ENCODE measurements around the gene KDM5B. TPM values are rescaled to one million over a fixed set of nuclear protein-coding genes. Genes with fewer than 3 reads are reported as not detected.

The KDM5B gene
- 14.8 to 20.7 TPM (median 18.7 TPM) in 5 replicates for total RNA-seq (2022; extraction: Qiagen RNA extraction; ENCODE audit: low read depth)

DNA sequence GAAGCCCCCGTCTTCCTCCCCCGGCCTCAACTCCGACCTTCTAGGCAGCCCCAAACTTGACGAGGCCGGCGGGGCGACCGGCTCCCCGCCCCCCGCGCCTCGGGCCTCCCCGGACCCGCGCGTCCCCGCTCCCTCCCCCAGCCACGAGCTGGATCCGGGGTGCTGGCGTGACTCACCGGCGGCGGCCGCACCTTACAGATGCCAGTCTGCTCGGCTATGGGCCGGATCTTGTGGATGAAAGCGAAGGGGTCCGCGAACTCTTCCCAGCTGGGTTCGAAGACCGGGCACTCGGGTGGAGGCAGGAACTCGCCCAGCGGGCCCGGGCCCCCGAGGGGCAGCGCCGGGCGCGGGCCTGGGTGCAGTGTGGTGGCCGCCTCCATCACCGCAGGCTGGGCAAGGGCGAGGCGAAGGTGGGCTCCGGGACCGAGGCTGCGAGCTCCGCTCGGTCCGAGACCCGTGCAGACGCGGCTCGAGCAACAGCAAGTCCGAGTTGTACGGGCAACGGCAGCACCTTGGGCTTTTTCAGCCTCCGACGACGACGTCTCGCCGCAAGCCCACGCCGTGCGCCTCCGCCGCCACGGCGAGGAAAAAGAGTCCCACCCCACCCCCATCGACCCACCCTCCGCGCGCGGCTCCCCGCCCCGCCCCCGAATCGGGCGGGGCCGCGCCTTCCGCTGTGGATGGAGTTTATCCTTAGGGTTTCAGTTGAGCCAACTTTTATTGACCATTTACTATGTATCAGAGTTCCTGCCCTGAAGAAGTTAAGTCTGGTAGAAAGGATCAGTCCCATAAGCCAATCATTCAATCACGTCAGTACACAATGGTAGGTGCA is at the start of gene KDM5B:
Gene KDM5B, minus strand, starts transcription at position 496 of the 832 bp plus-strand sequence. Its CDS starts 116 bp downstream, at position 380.

DNA sequence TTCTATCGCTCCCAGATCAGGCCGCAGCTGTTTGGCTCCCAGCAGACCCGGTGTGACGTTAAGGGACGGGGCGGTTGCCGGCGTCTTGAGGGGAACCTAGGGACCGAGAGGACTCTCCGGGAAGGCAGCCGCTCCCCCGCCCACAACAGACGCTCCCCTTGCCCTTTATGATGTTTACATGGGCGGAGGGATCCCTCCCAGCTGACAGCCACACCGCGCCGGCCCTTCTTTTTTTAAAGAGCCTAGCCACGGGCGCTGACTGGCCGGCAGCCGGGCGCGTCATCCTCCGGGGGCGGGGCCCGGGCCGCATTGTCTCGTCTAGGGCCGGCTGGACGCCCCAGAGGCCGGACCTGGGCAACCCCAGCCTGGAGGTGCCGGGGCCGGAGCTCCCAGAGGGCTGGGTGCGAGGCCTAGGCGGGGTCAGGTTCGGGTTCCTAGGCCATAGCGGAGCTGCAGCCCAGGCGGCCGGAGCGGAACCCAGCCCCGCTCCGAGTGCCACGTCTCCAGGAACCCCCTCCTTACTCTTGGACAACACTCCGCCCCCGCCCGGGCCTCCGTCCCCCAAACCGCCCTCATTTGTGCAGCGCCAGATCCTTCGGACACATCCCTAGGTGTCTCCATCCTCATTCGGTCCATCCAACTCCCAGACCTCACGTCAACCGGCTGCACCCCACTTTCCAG is 2.5 kb upstream of the KDM5B start, which contains the start of gene PCAT6:
Gene PCAT6, plus strand, starts transcription at position 340 of the 681 bp plus-strand sequence.

DNA sequence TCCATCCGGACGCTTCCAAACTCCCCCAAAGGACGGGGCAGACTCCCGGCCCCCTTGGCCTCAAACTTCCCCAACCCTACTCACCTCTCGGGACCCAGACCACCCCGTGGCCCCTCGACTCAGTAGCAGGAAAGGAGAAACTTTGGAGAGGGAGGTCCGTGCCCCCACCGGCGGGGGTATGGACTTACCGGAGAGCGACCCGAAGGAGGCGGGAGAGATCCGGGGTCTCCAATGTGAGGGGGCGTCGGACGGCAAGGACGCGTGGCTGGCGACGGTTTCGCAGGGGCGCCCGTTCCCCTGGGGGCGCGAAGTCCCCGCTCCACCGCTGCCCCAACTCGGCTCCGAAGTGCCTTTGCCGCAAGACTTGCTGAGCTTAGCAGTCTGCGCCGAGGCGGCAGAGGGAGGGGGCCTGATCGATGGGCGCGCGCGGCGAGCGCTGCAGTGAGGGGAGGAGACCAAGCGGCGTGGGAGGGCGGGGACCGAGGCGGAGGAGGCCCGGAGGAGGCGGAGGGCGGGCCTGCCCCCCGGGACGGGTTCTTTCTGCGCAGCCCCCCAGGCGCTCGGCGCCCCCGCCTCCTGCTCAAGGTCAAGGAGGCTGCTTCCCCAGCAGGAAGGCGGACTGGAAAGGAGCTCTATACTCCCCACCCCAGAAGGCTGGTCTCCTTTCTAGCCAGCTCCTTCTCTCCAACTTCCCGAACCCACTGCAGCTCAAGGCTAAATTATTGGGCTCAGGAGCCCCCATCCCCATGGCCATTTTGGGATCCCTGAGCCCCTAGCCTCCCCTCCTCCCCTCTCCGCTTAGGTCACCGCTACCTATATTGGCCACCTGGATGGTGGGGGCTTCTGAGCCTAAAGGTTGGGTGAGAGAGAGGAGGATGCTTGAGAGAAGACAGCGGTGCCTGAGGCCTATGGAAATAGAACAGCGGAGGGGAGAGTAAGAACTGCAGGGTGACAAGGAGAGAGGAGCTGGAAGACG is 97.9 kb downstream of the KDM5B start, which contains the start of gene SYT2:
Gene SYT2, minus strand, starts transcription at position 385 of the 976 bp plus-strand sequence. CDS start 104,682 bp downstream, outside the sequence.

Other genes starting within 250 kb of the KDM5B start
- 0.01 to 0.05 TPM (median 0.03 TPM) in 5 replicates for gene SYT2, start 98.0 kb downstream of the KDM5B start, total RNA-seq (2022; extraction: Qiagen RNA extraction; ENCODE audit: low read depth)
- gene PCAT6, start 2.5 kb upstream of the KDM5B start, total RNA-seq (2022; extraction: Qiagen RNA extraction; ENCODE audit: low read depth): 2.5 to 4.3 TPM (median 3.4 TPM) in 5 replicates
- 13.6 to 15.1 TPM (median 14.1 TPM) in 5 replicates for gene RABIF, start 80.7 kb upstream of the KDM5B start, total RNA-seq (2022; extraction: Qiagen RNA extraction; ENCODE audit: low read depth)
- gene KLHL12, start 118.8 kb upstream of the KDM5B start, total RNA-seq (2022; extraction: Qiagen RNA extraction; ENCODE audit: low read depth): 16.8 to 20.6 TPM (median 18.8 TPM) in 5 replicates
- gene ADIPOR1, start 149.9 kb upstream of the KDM5B start, total RNA-seq (2022; extraction: Qiagen RNA extraction; ENCODE audit: low read depth): 59.5 to 72.0 TPM (median 71.2 TPM) in 5 replicates
- 20.9 to 24.3 TPM (median 21.7 TPM) in 5 replicates for gene CYB5R1, start 158.8 kb upstream of the KDM5B start, total RNA-seq (2022; extraction: Qiagen RNA extraction; ENCODE audit: low read depth)
- 47.8 to 54.5 TPM (median 50.0 TPM) in 5 replicates for gene TMEM183A, start 199.0 kb upstream of the KDM5B start, total RNA-seq (2022; extraction: Qiagen RNA extraction; ENCODE audit: low read depth)
- gene PPFIA4, start 218.1 kb upstream of the KDM5B start, total RNA-seq (2022; extraction: Qiagen RNA extraction; ENCODE audit: low read depth): 0.21 to 0.74 TPM (median 0.40 TPM) in 5 replicates